Forelimb muscle (tissue), 1 donor: Measurements from ENCODE around the gene OR6C2. TPM values are rescaled to one million over a fixed set of nuclear protein-coding genes. Genes with fewer than 3 reads are reported as not detected.
"Not testable (repeated sequence)": the region's sequence is repeated elsewhere in the genome, so short reads cannot be mapped to it uniquely, and the experiment has no call there.

Source experiments
- DNase-seq: peaks from one replicate; pipeline ENCODE4 v3.0.0-alpha.2; 2013; ENCODE audit warnings: low read depth
- polyA plus RNA-seq: library from polyadenylated mRNA; unstranded; fragments of 120-200 nt; gene quantifications from one replicate; pipeline ENCODE4 v1.2.1, GENCODE V29; 2013; ENCODE audit not compliant: insufficient read length

OR6C2 gene
- polyA plus RNA-seq, 1 donor: not detected

DNA sequence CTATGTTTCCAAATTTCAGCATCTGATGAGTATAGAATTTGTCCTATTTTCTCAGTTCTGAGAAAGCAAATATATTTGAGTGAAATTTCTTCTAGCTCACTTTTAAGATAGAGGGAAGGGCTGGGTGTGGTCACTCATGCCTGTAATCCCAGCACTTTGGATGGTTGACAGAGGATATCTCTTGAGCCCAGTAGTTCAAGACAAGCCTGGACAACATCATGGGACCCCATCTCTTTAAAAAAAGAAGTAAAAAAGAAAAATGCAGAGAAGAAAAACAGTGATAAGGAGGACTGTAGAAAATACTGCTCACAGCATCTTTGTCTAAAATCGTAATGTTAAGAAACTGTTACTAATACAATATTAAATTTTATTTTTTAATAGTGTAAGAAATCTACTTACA, 28.4 kb downstream of the OR6C2 start:
- no peak for DNase-seq

DNA sequence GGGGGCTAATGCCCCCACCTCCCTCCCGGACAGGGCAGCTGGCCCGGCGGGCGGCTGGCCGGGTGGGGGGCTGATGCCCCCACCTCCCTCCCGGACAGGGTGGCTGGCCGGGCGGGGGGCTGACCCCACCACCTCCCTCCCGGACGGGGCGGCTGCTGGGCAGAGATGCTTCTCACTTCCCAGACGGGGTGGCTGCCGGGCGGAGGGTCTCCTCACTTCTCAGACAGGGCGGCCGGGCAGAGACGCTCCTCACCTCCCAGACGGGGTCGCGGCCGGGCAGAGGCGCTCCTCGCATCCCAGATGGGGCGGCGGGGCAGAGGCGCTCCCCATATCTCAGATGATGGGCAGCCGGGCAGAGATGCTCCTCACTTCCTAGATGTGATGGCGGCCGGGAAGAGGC, 35.3 kb downstream of the OR6C2 start:
- DNase-seq: not testable (repeated sequence)

DNA sequence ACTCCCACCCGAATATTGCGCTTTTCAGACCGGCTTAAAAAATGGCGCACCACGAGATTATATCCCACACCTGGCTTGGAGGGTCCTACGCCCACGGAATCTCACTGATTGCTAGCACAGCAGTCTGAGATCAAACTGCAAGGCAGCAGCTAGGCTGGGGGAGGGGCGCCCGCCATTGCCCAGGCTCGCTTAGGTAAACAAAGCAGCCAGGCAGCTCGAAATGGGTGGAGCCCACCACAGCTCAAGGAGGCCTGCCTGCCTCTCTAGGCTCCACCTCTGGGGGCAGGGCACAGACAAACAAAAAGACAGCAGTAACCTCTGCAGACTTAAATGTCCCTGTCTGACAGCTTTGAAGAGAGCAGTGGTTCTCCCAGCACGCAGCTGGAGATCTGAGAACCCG, 40.4 kb downstream of the OR6C2 start:
- not testable (repeated sequence) for DNase-seq

DNA sequence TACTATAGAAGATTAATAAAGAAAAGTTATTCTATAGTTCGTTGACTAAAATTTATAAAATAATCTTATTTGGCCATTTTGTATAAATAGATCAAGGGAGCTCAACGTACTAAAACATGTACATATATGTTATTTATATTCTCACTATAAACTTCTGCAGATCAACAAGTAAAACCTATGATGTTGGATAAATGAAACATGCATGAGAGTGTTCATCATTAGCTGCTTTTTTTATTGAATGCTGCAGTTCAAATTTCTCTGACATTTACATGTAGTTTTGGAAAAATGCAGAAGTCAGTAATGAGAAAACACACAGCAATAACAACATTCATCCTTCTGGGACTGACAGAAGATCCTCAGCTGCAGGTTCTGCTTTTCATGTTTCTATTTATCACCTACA, 48.2 kb downstream of the OR6C2 start, which contains the start of gene OR6C68:
OR6C68 (plus strand) TSS at position 301 of the 400 bp plus-strand sequence; CDS start at position 301, 0 bp downstream.
- no peak for DNase-seq

DNA sequence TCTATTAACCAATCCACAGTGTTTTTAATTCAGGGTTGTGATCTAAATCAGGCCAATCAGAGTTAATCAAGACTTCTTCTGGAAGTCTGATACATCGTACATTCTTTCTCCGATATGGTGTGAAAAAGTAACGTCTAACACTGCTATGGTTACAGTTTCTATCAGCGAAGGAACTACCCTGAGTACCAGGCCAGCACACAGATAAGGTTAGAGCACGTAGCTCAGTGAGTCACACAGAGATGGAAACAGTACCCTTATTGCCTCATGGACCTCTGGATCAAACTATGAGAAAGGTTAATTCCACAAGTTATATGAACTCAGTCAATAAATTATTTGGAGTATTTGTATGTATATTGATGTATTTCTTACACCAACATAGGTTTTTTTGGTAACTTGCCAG, 51.6 kb downstream of the OR6C2 start:
- DNase-seq: no peak

DNA sequence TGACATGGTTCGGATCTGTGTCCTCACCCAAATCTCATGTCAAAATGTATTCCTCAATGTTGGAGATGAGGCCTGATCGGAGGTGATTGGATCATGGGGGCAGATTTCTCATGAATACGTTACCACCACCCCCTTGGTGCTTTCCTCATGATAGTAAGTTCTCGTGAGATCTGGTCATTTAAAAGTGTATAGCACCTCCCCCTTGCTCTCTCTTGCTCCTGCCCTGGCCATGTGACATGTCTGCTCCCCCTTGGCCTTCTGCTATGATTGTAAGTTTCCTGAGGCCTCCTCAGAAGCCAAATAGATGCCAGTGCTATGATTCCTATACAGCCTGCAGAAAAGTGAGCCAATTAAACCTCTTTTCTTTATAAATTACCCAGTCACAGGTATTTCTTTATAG, 55.4 kb downstream of the OR6C2 start:
- DNase-seq: no peak

DNA sequence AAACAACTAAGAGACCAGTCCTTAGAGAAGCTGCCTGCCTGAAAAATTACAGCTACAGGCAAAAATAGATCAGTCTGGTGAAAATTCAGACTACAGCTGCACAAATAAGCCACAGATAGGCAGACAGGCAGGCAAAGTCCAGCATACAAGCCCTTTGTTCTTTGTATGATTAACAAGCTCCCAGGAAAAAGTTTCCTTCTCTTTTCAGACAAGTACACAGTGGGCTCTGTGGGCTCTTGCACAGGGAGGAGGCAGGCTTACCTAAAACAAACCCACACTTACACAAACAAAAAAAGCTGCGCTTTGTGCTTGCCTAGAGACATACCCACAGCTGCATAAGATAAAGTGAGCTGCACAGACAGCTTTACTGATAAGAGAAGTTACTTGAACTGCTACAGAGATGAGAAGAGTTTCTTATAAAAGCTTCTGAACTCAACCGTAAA, 56.0 kb downstream of the OR6C2 start:
- DNase-seq: no peak

DNA sequence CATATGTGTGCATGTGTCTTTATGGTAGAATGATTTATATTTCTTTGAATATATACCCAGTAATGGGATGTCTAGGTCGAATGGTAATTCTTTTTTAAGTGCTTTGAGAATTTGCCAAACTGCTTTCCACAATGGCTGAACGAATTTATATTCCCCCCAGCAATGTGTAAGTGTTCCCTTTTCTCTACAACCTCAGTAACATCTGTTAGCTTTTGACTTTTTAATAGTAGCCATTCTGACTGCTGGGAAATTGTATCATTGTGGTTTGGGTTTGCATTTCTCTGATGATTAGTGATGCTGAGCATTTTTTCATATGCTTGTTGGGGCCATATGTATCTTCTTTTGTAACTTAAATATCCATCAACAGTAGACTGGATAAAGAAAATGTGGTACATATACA, 57.7 kb downstream of the OR6C2 start:
- no peak for DNase-seq

Other genes starting within 250 kb of the OR6C2 start
- gene OR10A7, start 223.1 kb upstream of the OR6C2 start, polyA plus RNA-seq: not detected
- not detected for gene OR6C74, start 199.5 kb upstream of the OR6C2 start, polyA plus RNA-seq
- gene OR6C6, start 147.5 kb upstream of the OR6C2 start, polyA plus RNA-seq: 0.09 TPM
- gene OR6C1, start 129.7 kb upstream of the OR6C2 start, polyA plus RNA-seq: not detected
- gene OR6C3, start 113.3 kb upstream of the OR6C2 start, polyA plus RNA-seq: not detected
- not detected for gene OR6C75, start 81.1 kb upstream of the OR6C2 start, polyA plus RNA-seq
- not detected for gene OR6C65, start 43.5 kb upstream of the OR6C2 start, polyA plus RNA-seq
- not detected for gene OR6C76, start 17.8 kb upstream of the OR6C2 start, polyA plus RNA-seq
- not detected for gene OR6C70, start 26.1 kb downstream of the OR6C2 start, polyA plus RNA-seq
- gene OR6C68, start 48.3 kb downstream of the OR6C2 start, polyA plus RNA-seq: not detected
- not detected for gene OR6C4, start 105.5 kb downstream of the OR6C2 start, polyA plus RNA-seq
- not detected for gene OR2AP1, start 128.4 kb downstream of the OR6C2 start, polyA plus RNA-seq
- gene OR10P1, start 192.8 kb downstream of the OR6C2 start, polyA plus RNA-seq: not detected